ENCODE measurements around the gene CHST5. TPM values are rescaled to one million over a fixed set of nuclear protein-coding genes. Genes with fewer than 3 reads are reported as not detected.

CHST5 gene
- polyA plus RNA-seq, 10 donors: 0.05 to 0.43 (median 0.13) TPM; not detected in 2

Other genes with a start within 250 kb of the CHST5 start
- 100 to 1,000 TPM in 1 of 10 donors, 10 to 100 TPM in 9; 70.9 to 125 (median 91.4) TPM for gene CFDP1, start 102.6 kb downstream of the CHST5 start, polyA plus RNA-seq (ENCODE audit: insufficient read length in 10 of 10)
- gene TMEM170A, start 71.4 kb downstream of the CHST5 start, polyA plus RNA-seq (ENCODE audit: insufficient read length in 10 of 10): 10 to 100 TPM; 12.0 to 24.5 (median 19.6) TPM
- gene CHST6, start 40.7 kb downstream of the CHST5 start, polyA plus RNA-seq (ENCODE audit: insufficient read length in 10 of 10): 1 to 10 TPM; 1.0 to 5.5 (median 3.0) TPM
- 1 to 10 TPM; 5.3 to 9.6 (median 8.3) TPM for gene TMEM231, start 20.1 kb upstream of the CHST5 start, polyA plus RNA-seq (ENCODE audit: insufficient read length in 10 of 10)
- 100 to 1,000 TPM; 122 to 148 (median 134) TPM for gene GABARAPL2, start 30.3 kb upstream of the CHST5 start, polyA plus RNA-seq (ENCODE audit: insufficient read length in 10 of 10)
- 10 to 100 TPM; 22.8 to 46.2 (median 32.4) TPM for gene ADAT1, start 87.2 kb upstream of the CHST5 start, polyA plus RNA-seq (ENCODE audit: insufficient read length in 10 of 10)
- gene KARS1, start 111.6 kb upstream of the CHST5 start, polyA plus RNA-seq (ENCODE audit: insufficient read length in 10 of 10): 100 to 1,000 TPM; 108 to 136 (median 128) TPM
- gene TERF2IP, start 111.7 kb upstream of the CHST5 start, polyA plus RNA-seq (ENCODE audit: insufficient read length in 10 of 10): 10 to 100 TPM; 55.4 to 71.4 (median 63.1) TPM
- gene CPHXL2, start 140.9 kb upstream of the CHST5 start, polyA plus RNA-seq (ENCODE audit: insufficient read length in 10 of 10): under 1 TPM in 2 of 10 donors, not detected in 8; 0.11 to 0.31 TPM
- gene DUXB, start 165.4 kb upstream of the CHST5 start, polyA plus RNA-seq (ENCODE audit: insufficient read length in 10 of 10): not detected
- gene CPHXL, start 190.4 kb upstream of the CHST5 start, polyA plus RNA-seq (ENCODE audit: insufficient read length in 10 of 10): not detected